ENCODE data around the gene IFITM1. TPM values are rescaled to one million over a fixed set of nuclear protein-coding genes. Genes with fewer than 3 reads are reported as not detected.
A peak's percentile ranks its signal among the peaks of the same experiment; 100 is the strongest.

Gene IFITM1
- total RNA-seq, 1 donor from 2014 or later = 13.3 TPM

DNA sequence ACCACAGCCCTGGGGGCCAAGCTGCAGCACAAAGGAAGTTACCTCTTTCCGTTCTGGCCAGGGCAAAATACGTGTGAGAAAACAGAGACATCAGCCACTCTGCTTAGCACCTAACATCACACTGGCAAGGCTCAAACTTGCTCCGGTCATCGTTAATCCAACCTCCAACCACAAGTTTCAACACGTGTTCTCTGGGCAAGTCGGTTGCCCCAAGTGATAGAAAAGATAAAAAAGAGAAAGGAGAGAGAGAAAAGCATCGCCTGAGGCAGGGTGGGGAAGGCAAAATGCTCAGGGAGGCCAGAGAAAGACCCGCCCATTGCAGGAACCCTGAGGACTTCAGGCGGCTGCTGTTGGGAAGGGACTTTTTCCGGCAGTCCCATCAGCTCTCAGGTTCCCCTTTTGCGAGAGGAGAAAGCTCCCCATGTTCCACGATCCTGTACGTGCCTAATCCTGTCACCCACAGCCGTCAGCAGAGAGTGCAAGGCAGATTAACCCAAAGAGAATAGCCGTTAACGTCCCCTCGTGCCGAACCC lies 36.9 kb downstream of the IFITM1 start:
- peaks cover 7% of the 10 kb centered on the region for H3K9me3 Mint-ChIP-seq
- H3F3A ChIP-seq (ENCODE audit: low read depth) = peaks cover 25% of the 10 kb centered on the region
- H3K4me1 Mint-ChIP-seq = peaks cover 40% of the 10 kb centered on the region
- no peaks in the 10 kb centered on the region for H4K20me1 ChIP-seq (ENCODE audit: low read depth)
- H3K79me2 ChIP-seq (ENCODE audit: low read depth) = no peaks in the 10 kb centered on the region
- no peak overlapping the region for H3K4me3 ChIP-seq
- H3K36me3 Mint-ChIP-seq = peaks cover 2% of the 10 kb centered on the region
- no peaks in the 10 kb centered on the region for H3K27me3 ChIP-seq
- H3K9ac ChIP-seq = no peak overlapping the region
- peaks cover 12% of the 10 kb centered on the region for H3K27me3 Mint-ChIP-seq (ENCODE audit: insufficient read depth, low read depth)
- H2AFZ ChIP-seq (replicated peaks) = peak overlapping the region; percentile 64
- no peak overlapping the region for H3K4me3 Mint-ChIP-seq
- no peaks in the 10 kb centered on the region for H3K9me3 ChIP-seq (ENCODE audit: low read depth)
- TF ChIP-seq EZH2 (IDR thresholded peaks at IDR 0.05) (no peak), EZH2phosphoT487 (IDR thresholded peaks at IDR 0.05) (no peak)
- TF ChIP-seq, protein P1, sequence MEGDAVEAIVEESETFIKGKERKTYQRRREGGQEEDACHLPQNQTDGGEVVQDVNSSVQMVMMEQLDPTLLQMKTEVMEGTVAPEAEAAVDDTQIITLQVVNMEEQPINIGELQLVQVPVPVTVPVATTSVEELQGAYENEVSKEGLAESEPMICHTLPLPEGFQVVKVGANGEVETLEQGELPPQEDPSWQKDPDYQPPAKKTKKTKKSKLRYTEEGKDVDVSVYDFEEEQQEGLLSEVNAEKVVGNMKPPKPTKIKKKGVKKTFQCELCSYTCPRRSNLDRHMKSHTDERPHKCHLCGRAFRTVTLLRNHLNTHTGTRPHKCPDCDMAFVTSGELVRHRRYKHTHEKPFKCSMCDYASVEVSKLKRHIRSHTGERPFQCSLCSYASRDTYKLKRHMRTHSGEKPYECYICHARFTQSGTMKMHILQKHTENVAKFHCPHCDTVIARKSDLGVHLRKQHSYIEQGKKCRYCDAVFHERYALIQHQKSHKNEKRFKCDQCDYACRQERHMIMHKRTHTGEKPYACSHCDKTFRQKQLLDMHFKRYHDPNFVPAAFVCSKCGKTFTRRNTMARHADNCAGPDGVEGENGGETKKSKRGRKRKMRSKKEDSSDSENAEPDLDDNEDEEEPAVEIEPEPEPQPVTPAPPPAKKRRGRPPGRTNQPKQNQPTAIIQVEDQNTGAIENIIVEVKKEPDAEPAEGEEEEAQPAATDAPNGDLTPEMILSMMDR (IDR thresholded peaks at IDR 0.05) = no peak
- DNase-seq (ENCODE audit: low spot score) = no peak
- H3K4me2 ChIP-seq = no peak overlapping the region
- peak overlapping the region; percentile 38 for H3K27ac Mint-ChIP-seq
- H3K27ac ChIP-seq = no peak overlapping the region
- H3K36me3 ChIP-seq = no peaks in the 10 kb centered on the region
- H3K4me1 ChIP-seq = peaks cover 13% of the 10 kb centered on the region

DNA sequence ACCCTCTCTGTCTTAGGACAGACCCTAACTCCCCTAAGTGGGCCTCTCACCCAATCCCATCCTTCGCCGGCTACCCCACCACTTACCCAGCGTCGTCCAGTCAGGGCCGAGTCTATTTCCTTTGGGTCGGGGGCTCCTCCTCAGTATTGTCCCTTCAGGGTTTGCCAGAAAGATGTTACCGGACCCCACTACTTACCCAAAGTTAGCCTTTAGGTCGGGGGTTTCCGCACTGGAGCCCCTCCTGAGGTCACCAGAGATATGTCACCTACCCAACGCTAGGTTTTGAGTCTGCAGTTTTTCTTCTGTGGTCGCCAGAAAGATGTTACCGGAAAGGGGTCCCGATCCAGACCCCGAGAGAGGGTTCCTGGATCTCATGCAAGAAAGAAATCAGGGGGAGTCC lies 37.6 kb downstream of the IFITM1 start:
- Histone ChIP-seq H3K79me2 (ENCODE audit: low read depth) (no peaks in the 10 kb centered on the region), H3K9ac (no peak overlapping the region), H2AFZ (replicated peaks) (peak overlapping the region; percentile 64), H3K27me3 (no peaks in the 10 kb centered on the region), H3F3A (ENCODE audit: low read depth) (peaks cover 26% of the 10 kb centered on the region), H4K20me1 (ENCODE audit: low read depth) (no peaks in the 10 kb centered on the region), H3K4me1 (peaks cover 13% of the 10 kb centered on the region), H3K36me3 (no peaks in the 10 kb centered on the region), H3K4me2 (no peak overlapping the region), H3K27ac (no peak overlapping the region), H3K9me3 (ENCODE audit: low read depth) (no peaks in the 10 kb centered on the region), H3K4me3 (no peak overlapping the region)
- H3K27ac Mint-ChIP-seq = peak overlapping the region; percentile 36
- H3K4me3 Mint-ChIP-seq = no peak overlapping the region
- no peak for TF ChIP-seq EZH2phosphoT487 (IDR thresholded peaks at IDR 0.05)
- TF ChIP-seq, protein P1 (IDR thresholded peaks at IDR 0.05) = no peak
- TF ChIP-seq EZH2 (IDR thresholded peaks at IDR 0.05) = no peak
- no peak for DNase-seq (ENCODE audit: low spot score)
- peaks cover 40% of the 10 kb centered on the region for H3K4me1 Mint-ChIP-seq
- peaks cover 12% of the 10 kb centered on the region for H3K27me3 Mint-ChIP-seq (ENCODE audit: insufficient read depth, low read depth)
- H3K36me3 Mint-ChIP-seq = peaks cover 2% of the 10 kb centered on the region
- peaks cover 7% of the 10 kb centered on the region for H3K9me3 Mint-ChIP-seq

DNA sequence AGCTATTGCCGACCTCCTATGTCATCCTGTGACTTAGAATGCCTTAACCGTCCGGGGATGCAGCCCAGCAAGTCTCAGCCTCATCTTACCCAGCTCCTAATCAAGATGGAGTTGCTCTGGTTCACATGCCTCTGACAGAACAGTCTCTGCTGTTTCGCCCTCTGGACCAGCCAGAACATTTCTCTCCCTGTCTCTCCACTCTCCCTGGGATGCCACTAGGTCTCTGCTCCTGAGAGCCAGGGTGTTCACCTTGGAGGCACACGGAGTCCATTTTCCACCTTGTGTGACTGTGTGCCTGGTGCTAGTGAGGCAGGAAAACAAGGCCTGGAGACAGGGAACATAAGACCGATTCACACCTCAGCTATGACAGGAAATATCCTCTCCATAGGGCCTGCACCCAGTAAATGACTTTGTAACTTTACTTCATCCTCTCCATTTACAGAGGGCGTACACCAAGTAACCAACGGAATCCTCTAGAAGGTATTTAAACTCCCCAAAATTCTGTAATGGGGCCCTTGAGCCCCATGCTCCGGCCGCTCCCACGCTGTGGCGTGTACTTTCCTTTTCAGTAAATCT lies 38.7 kb downstream of the IFITM1 start:
- Histone ChIP-seq H2AFZ (replicated peaks) (no peak overlapping the region), H4K20me1 (ENCODE audit: low read depth) (no peaks in the 10 kb centered on the region), H3K27me3 (no peaks in the 10 kb centered on the region), H3K4me3 (no peak overlapping the region), H3K4me1 (peaks cover 13% of the 10 kb centered on the region), H3K79me2 (ENCODE audit: low read depth) (no peaks in the 10 kb centered on the region), H3F3A (ENCODE audit: low read depth) (peaks cover 35% of the 10 kb centered on the region), H3K4me2 (no peak overlapping the region), H3K9ac (no peak overlapping the region), H3K36me3 (no peaks in the 10 kb centered on the region), H3K27ac (no peak overlapping the region), H3K9me3 (ENCODE audit: low read depth) (no peaks in the 10 kb centered on the region)
- H3K27me3 Mint-ChIP-seq (ENCODE audit: insufficient read depth, low read depth) = peaks cover 12% of the 10 kb centered on the region
- peaks cover 2% of the 10 kb centered on the region for H3K36me3 Mint-ChIP-seq
- H3K4me1 Mint-ChIP-seq = peaks cover 40% of the 10 kb centered on the region
- H3K9me3 Mint-ChIP-seq = peaks cover 7% of the 10 kb centered on the region
- TF ChIP-seq EZH2 (IDR thresholded peaks at IDR 0.05) = no peak
- TF ChIP-seq, protein P1 (IDR thresholded peaks at IDR 0.05) = no peak
- no peak for TF ChIP-seq EZH2phosphoT487 (IDR thresholded peaks at IDR 0.05)
- peak overlapping the region; percentile 62 for H3K27ac Mint-ChIP-seq
- peak overlapping the region; percentile 30 for H3K4me3 Mint-ChIP-seq
- no peak for DNase-seq (ENCODE audit: low spot score)
